BLaER1 (cell line): Measurements from ENCODE around the gene MATR3.
A peak's percentile ranks its signal among the peaks of the same experiment; 100 is the strongest.

Experiments
- H3K27ac ChIP-seq: shearing (Covaris generic); formaldehyde crosslinking; 2 replicates; pipeline ENCODE4 v1.8.1; 2022
- H3K27me3 ChIP-seq: shearing (Covaris generic); formaldehyde crosslinking; 2 replicates; pipeline ENCODE4 v1.8.1; 2022
- H3K36me3 ChIP-seq: shearing (Covaris generic); formaldehyde crosslinking; 2 replicates; pipeline ENCODE4 v1.8.1; 2022
- H3K4me1 ChIP-seq: shearing (Covaris generic); formaldehyde crosslinking; 2 replicates; pipeline ENCODE4 v1.8.1; 2022
- H3K4me2 ChIP-seq: shearing (Covaris generic); formaldehyde crosslinking; 2 replicates; pipeline ENCODE4 v1.8.1; 2022
- H3K4me3 ChIP-seq: shearing (Covaris generic); formaldehyde crosslinking; 2 replicates; pipeline ENCODE4 v1.8.1; 2022
- H3K9ac ChIP-seq: shearing (Covaris generic); formaldehyde crosslinking; 2 replicates; pipeline ENCODE4 v1.8.1; 2022
- H3K9me3 ChIP-seq: shearing (Covaris generic); formaldehyde crosslinking; 2 replicates; pipeline ENCODE4 v1.8.1; 2022
- H4K20me1 ChIP-seq: shearing (Covaris generic); formaldehyde crosslinking; 2 replicates; pipeline ENCODE4 v1.8.1; 2022
- Cebpa-rat ChIP-seq: shearing (Covaris generic); IDR thresholded peaks from 2 replicates; pipeline ENCODE4 v1.8.1; 2022

MATR3 gene

DNA sequence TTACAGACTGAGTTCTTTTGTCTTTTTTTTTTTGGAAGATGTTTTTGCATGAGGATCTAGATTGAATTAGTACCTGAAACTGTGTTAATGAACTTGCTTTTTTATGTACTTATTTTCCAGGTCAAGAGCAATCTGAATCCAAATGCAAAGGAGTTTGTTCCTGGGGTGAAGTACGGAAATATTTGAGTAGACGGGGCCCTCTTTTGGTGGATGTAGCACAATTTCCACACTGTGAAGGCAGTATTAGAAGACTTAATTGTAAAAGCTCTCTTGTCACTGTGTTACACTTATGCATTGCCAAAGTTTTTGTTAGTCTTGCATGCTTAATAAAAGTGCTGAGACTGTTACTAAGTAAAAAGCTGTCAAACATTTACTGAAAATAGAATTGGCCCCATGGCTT lies 75.1 kb downstream of the MATR3 start:
- H3K9me3 ChIP-seq = no peaks in the 10 kb centered on the region
- peaks cover 62% of the 10 kb centered on the region for H4K20me1 ChIP-seq
- H3K4me1 ChIP-seq = peaks cover 26% of the 10 kb centered on the region
- no peak overlapping the region for H3K4me2 ChIP-seq
- peaks cover 100% of the 10 kb centered on the region for H3K36me3 ChIP-seq
- no peaks in the 10 kb centered on the region for H3K27me3 ChIP-seq
- H3K4me3 ChIP-seq = no peak overlapping the region
- no peak overlapping the region for H3K27ac ChIP-seq
- no peak overlapping the region for H3K9ac ChIP-seq
- no peak for TF ChIP-seq Cebpa-rat

DNA sequence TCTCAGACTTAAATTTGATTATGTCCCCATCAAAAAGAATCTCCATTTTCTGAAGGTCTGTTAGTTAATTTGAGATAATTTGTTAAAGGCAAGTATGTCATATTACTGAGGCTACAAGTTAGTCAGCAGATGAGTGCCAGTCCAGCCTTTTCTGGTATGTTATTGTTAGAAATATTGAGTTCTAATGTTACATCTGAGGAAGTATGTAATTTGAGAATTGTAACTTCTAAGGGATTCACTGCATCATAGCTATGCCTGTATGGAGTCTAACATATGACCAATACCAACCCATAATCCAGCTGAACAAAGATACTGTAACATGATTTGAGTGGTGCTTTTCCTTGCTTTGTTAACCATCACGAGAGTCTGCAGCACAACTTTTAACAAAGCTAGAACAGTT lies 75.6 kb downstream of the MATR3 start:
- no peak overlapping the region for H3K27ac ChIP-seq
- no peak overlapping the region for H3K9ac ChIP-seq
- no peak overlapping the region for H3K4me2 ChIP-seq
- H3K27me3 ChIP-seq = no peaks in the 10 kb centered on the region
- no peak overlapping the region for H3K4me3 ChIP-seq
- peaks cover 100% of the 10 kb centered on the region for H3K36me3 ChIP-seq
- TF ChIP-seq Cebpa-rat = no peak
- no peaks in the 10 kb centered on the region for H3K9me3 ChIP-seq
- peaks cover 57% of the 10 kb centered on the region for H4K20me1 ChIP-seq
- peaks cover 26% of the 10 kb centered on the region for H3K4me1 ChIP-seq

DNA sequence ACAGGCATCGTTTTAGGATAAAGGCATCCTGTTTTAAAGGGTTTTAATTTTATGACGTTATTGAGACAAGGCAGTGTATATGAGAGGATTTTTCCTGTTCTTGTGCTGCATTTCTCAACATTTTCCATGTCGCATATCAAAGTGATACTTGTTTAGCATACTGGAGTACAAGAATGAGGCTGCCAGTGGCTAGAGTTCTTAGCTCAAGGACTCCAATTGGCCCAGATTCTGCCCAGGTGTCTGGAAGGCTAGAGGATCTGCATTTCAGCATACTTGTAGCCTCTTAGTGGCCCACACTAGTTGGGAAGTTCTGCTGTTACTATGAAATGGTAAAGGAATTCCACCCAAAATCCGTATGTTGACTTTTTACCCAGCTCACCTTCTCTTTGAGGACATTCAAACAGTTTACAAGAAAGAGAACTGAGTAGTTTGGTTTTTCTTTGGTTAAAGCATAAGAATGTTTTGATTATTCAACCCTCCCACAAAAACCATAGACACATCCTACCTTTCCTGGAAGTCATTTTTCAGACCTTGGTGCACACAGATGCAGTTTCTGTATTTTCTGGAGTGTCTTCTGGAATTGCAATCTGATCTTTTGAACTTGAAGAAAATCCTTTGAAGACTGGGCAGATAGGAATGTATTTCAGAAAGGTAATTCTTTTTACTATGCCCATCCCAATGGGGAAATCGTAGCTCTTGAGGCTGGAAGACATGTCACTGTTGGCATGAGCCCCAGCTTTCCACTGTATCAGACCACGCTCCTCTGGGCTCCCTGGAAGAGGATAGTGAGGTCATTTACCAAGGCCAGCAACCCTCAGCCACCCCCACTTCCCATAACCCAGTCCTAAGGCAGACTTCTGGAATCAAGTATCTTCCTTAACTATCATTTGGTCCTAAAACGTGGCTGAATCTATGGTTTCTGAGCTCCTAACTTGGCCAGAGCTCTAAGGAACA lies 78.2 kb downstream of the MATR3 start:
- H3K27ac ChIP-seq = no peak overlapping the region
- peaks cover 23% of the 10 kb centered on the region for H3K4me1 ChIP-seq
- no peak for TF ChIP-seq Cebpa-rat
- H3K4me3 ChIP-seq = no peak overlapping the region
- H3K36me3 ChIP-seq = peaks cover 96% of the 10 kb centered on the region
- H3K4me2 ChIP-seq = no peak overlapping the region
- peaks cover 32% of the 10 kb centered on the region for H4K20me1 ChIP-seq
- H3K9me3 ChIP-seq = no peaks in the 10 kb centered on the region
- no peaks in the 10 kb centered on the region for H3K27me3 ChIP-seq
- no peak overlapping the region for H3K9ac ChIP-seq

DNA sequence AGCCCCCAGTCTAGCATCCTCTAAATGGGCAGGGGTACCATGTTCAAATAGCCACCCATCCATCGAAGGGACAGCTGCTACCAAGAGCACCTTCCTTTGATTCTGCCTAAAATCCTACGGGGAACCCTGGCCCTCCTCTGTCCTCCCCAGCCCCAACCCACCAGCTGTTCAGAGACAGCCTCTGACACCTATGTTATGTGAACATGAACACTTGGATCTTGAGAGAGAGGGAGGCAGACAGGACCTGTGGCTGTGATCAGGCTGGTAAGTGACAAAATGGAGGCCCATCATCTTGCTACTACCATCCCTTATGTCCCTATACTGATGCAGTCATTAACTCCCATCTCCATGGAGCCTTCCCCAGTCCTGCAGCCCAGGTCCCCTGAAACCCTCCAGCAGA lies 81.4 kb downstream of the MATR3 start:
- Histone ChIP-seq H3K9ac (no peak overlapping the region), H3K9me3 (no peaks in the 10 kb centered on the region), H3K27me3 (no peaks in the 10 kb centered on the region), H3K4me2 (no peak overlapping the region), H3K36me3 (peaks cover 93% of the 10 kb centered on the region), H3K4me3 (no peak overlapping the region), H4K20me1 (peaks cover 7% of the 10 kb centered on the region; the same call in 1 of the 2 replicates), H3K27ac (no peak overlapping the region), H3K4me1 (peaks cover 24% of the 10 kb centered on the region)
- no peak for TF ChIP-seq Cebpa-rat

DNA sequence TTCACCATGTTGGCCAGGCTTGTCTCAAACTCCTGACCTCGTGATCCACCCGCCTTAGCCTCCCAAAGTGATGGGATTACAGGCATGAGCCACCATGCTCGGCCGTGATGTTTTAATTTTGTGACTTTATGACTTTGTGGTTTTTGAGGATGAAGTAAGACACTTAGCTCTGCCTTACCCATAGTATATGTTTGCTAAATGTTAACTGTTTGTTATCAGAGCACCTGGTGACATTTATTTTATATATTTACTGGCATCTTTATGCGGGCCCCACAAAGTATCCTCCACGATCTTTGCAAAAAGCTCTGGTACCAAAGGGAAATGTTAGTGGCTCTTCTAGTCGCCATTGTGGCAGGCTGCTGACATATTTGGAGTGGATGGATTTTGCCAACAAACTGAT lies 82.8 kb downstream of the MATR3 start:
- H3K4me2 ChIP-seq = no peak overlapping the region
- no peak overlapping the region for H3K27ac ChIP-seq
- H3K36me3 ChIP-seq = peaks cover 83% of the 10 kb centered on the region
- H3K9ac ChIP-seq = no peak overlapping the region
- H3K4me3 ChIP-seq = no peak overlapping the region
- H4K20me1 ChIP-seq = peaks cover under 1% of the 10 kb centered on the region; the same call in 1 of the 2 replicates
- H3K9me3 ChIP-seq = no peaks in the 10 kb centered on the region
- no peak for TF ChIP-seq Cebpa-rat
- peaks cover 25% of the 10 kb centered on the region for H3K4me1 ChIP-seq
- H3K27me3 ChIP-seq = no peaks in the 10 kb centered on the region

DNA sequence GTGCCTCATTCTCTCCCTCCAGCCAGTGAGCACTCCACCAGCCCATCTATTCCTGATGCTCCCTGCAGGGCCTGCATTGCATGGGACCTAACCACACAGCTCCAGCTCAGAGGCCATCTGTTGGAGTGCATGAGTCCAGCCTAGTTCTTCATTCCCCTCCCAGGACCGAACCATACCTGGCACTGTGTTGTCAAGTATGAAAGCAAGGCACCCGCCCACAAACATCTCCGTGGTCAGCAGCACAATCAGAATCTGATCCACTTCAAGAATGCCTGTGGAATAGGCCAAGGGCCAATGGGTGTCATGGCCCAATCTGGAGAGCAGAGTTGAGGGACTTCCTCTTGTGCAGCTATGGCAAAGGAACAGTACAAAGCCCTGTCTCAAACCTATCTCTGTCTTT lies 83.7 kb downstream of the MATR3 start:
- Histone ChIP-seq H3K36me3 (peaks cover 75% of the 10 kb centered on the region), H3K4me1 (peaks cover 33% of the 10 kb centered on the region), H3K27ac (no peak overlapping the region), H4K20me1 (no peaks in the 10 kb centered on the region; the same call in 1 of the 2 replicates), H3K9me3 (no peaks in the 10 kb centered on the region), H3K4me2 (no peak overlapping the region), H3K4me3 (no peak overlapping the region), H3K9ac (no peak overlapping the region), H3K27me3 (no peaks in the 10 kb centered on the region)
- no peak for TF ChIP-seq Cebpa-rat

DNA sequence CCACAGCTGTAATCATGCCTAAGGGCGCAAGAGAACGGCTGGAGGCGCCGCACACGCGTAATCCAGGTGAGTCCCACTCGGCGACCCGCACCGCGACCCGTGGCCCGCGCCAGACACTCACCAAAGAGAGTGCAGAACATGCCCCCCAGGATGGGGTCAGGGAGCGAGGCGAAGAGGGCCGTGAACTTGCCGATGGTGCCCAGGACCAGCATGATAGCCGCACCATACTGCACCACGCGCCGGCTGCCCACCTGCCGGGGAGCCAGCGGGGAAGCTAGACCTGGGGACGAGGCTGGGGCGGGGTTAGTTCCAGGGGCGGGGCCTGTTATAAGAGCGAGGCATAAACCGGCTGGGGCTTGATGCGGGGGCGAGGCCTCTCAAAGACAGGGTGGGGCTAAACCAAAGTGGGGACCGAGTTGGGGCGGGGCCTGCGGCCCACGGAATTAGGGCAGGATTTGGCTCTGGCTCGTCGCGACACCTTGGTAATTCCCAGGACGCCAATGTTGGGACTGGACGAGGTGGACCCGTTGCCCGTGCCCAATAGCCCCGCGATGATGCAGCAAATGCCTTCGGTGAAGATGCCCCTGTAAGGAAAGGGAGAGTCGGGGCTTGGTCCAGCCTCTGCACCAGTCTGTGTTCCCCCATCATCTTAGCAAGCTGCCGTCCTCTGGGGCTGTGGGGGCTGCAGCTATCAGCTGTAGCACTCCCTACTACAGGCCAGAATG lies 84.7 kb downstream of the MATR3 start:
- peaks cover 64% of the 10 kb centered on the region for H3K36me3 ChIP-seq
- H3K4me3 ChIP-seq = no peak overlapping the region

DNA sequence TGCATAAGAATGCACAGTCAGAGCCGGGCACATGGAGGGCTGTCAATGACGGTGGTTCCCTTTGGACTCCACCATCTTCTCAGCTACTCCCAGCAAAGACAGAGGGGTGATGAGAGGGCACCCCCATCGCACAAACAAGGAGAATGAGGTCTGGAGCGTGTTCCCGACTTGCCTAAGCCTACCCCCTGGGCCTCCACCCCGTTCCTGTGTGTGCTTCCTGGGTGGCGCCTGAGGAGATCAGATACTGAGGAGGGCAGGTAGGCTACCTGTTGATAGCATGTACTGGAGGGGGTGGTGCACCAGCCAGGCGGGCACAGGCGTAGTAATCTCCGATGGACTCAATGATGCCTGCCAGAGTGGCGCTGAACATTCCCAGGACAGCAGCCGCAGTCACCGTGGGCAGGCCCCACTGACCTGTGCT lies 85.4 kb downstream of the MATR3 start:
- Histone ChIP-seq H3K4me2 (no peak overlapping the region), H3K9ac (no peak overlapping the region), H3K9me3 (no peaks in the 10 kb centered on the region), H3K4me3 (no peak overlapping the region), H3K27ac (peak overlapping the region; percentile 58), H3K36me3 (peaks cover 57% of the 10 kb centered on the region), H4K20me1 (peaks cover 14% of the 10 kb centered on the region; the same call in 1 of the 2 replicates), H3K4me1 (peaks cover 50% of the 10 kb centered on the region), H3K27me3 (no peaks in the 10 kb centered on the region)
- TF ChIP-seq Cebpa-rat = no peak

More for the DNA sequence above, 84.7 kb downstream of the MATR3 start:
- no peak for TF ChIP-seq Cebpa-rat
- H3K9ac ChIP-seq = no peak overlapping the region
- H3K4me2 ChIP-seq = no peak overlapping the region
- H3K27ac ChIP-seq = 0 out of 2 replicates have a peak overlapping the region, but pooled peaks have one; percentile 3
- peaks cover 7% of the 10 kb centered on the region; the same call in 1 of the 2 replicates for H4K20me1 ChIP-seq
- peaks cover 44% of the 10 kb centered on the region for H3K4me1 ChIP-seq
- no peaks in the 10 kb centered on the region for H3K27me3 ChIP-seq
- H3K9me3 ChIP-seq = no peaks in the 10 kb centered on the region

DNA sequence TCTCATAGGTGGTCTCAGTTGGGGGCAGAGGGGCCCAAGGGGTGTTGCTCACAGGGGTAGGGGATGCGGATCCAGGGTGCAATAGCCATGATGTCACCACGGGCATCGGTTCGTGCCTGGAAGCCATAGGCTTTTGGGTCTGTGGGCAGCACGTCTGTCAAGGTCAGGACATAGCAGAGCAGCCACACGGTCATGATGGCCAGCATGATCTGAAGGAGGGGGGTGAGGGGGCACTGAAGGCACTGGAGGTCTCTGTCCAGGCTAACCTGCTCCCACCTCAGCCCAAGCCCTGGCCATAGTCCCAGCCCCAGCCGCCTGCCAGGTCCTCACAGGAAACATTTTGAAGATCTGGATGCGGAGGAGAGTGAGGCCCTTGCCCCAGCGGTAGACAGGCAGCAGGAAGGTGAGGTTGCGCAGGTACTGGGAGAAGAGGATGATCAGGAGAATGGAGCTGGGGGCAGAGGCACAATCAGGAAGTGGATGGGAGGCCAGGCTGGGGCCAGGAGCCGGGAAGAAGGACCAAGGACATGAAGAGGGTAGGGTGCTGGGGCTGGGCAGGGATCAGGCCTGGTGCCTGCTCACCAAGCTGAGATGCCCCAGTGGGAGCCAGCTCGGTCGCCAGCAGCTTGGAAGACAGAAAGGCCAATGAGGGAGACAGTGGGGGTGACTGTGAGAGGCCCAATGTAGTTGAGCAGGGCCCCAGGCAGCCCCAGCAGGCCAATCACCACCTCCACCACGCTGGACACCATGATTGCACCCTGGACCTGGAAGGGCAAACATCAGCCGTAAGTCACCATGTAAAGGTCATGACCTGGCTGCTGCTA lies 86.3 kb downstream of the MATR3 start:
- H4K20me1 ChIP-seq = peaks cover 23% of the 10 kb centered on the region
- peaks cover 49% of the 10 kb centered on the region for H3K36me3 ChIP-seq
- H3K9ac ChIP-seq = no peak overlapping the region
- no peaks in the 10 kb centered on the region for H3K9me3 ChIP-seq
- H3K4me2 ChIP-seq = peak overlapping the region; percentile 99
- H3K4me3 ChIP-seq = no peak overlapping the region
- peaks cover 59% of the 10 kb centered on the region for H3K4me1 ChIP-seq
- no peaks in the 10 kb centered on the region for H3K27me3 ChIP-seq
- no peak for TF ChIP-seq Cebpa-rat
- H3K27ac ChIP-seq = peak overlapping the region; percentile 58
